ENCODE data around the gene IMPDH2. TPM values are rescaled to one million over a fixed set of nuclear protein-coding genes. Genes with fewer than 3 reads are reported as not detected.

The IMPDH2 gene
- total and polyA plus RNA-seq, 2 donors from 2014 or later = 99.9 to 132 TPM

DNA sequence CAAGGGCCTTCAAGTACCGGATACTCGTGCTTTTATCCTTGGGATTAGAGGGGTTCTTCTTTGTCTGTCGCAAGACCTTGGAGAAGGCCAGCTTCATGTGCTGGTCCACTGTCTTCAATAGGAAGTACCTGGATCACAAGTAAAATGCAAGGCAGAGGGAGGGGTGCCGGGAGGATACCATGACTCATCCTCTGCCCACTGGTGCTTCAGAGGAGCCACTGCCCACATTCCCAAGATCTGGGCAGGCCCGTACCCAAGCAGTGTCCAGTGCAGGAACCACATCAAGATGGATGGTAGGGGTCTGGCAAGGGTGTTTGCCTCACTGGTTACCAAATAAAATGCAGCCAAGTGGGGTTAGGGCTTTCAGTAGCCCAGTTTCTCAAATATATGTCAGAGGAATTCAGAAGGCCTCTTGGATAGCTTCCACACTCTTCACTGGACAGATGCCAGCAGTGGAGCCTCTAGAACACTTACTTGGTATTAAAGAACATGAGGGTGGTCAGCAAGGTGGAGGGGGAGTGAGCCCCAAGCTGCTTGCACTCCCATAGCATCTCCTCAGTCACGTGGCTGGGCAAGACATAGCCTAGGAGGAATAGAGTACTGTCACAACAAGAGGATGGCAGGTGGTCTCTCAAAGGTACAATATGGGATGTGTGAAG lies 3.6 kb upstream of the IMPDH2 start:
- Histone ChIP-seq H3K27ac (ENCODE audit: low read depth in 2 of 2, low read length in 2 of 2) (no peak overlapping the region), H3K27me3 (ENCODE audit: control insufficient read depth, insufficient read depth, low read length) (no peaks in the 10 kb centered on the region), H3K9me3 (ENCODE audit: control insufficient read depth in 2 of 3, insufficient read depth in 1 of 3, low read length in 3 of 3) (no peaks in the 10 kb centered on the region), H3K4me1 (ENCODE audit: control insufficient read depth in 2 of 3, insufficient read depth in 2 of 3, low read depth in 1 of 3, low read length in 3 of 3) (peaks cover 0 to 13% (median 9%) of the 10 kb centered on the region in 3 donors), H3K36me3 (ENCODE audit: control insufficient read depth in 2 of 3, insufficient read depth in 3 of 3, low read length in 3 of 3) (peaks cover 16 to 45% (median 31%) of the 10 kb centered on the region in 3 donors), H3K9ac (ENCODE audit: low read length in 3 of 3) (no peak overlapping the region), H3K4me3 (ENCODE audit: low read length in 3 of 3) (no peak overlapping the region)
- TF ChIP-seq, protein P1, sequence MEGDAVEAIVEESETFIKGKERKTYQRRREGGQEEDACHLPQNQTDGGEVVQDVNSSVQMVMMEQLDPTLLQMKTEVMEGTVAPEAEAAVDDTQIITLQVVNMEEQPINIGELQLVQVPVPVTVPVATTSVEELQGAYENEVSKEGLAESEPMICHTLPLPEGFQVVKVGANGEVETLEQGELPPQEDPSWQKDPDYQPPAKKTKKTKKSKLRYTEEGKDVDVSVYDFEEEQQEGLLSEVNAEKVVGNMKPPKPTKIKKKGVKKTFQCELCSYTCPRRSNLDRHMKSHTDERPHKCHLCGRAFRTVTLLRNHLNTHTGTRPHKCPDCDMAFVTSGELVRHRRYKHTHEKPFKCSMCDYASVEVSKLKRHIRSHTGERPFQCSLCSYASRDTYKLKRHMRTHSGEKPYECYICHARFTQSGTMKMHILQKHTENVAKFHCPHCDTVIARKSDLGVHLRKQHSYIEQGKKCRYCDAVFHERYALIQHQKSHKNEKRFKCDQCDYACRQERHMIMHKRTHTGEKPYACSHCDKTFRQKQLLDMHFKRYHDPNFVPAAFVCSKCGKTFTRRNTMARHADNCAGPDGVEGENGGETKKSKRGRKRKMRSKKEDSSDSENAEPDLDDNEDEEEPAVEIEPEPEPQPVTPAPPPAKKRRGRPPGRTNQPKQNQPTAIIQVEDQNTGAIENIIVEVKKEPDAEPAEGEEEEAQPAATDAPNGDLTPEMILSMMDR (IDR thresholded peaks at IDR 0.05; ENCODE audit: borderline replicate concordance, extremely low read depth, insufficient read depth) = no peak
- FAIRE-seq (no peak), DNase-seq (no peak)
- intact Hi-C loops (cut with DNase I) = no loop called here

DNA sequence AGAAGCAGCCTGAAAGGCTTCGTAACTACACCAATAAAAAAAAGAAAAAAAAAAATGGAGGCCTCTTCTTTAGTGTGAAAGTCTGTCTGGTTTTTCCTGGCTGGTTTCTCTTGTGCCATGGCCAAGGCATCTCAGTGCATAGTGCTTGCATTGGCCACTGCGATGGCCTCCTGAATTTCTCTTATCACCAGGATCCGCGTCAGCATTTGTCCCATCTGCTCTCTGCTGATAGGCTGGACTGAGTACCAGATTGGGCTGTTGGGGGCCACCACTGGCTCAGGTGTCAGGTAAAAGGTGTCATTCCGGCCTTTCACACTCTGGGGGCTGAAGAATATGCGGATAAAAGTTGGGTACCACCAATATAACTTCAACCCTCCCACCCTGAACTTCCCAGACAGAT lies 1.1 kb upstream of the IMPDH2 start:
- Histone ChIP-seq H3K4me1 (ENCODE audit: control insufficient read depth in 2 of 3, insufficient read depth in 2 of 3, low read depth in 1 of 3, low read length in 3 of 3) (peaks cover 0 to 16% (median 9%) of the 10 kb centered on the region in 3 donors), H3K27me3 (ENCODE audit: control insufficient read depth, insufficient read depth, low read length) (no peaks in the 10 kb centered on the region), H3K9ac (ENCODE audit: low read length in 3 of 3) (no peak overlapping the region), H3K36me3 (ENCODE audit: control insufficient read depth in 2 of 3, insufficient read depth in 3 of 3, low read length in 3 of 3) (peaks cover 19 to 62% (median 37%) of the 10 kb centered on the region in 3 donors), H3K4me3 (ENCODE audit: low read length in 3 of 3) (no peak overlapping the region), H3K27ac (ENCODE audit: low read depth in 2 of 2, low read length in 2 of 2) (no peak overlapping the region), H3K9me3 (ENCODE audit: control insufficient read depth in 2 of 3, insufficient read depth in 1 of 3, low read length in 3 of 3) (no peaks in the 10 kb centered on the region)
- DNase-seq (no peak), FAIRE-seq (no peak)
- intact Hi-C loops (cut with DNase I) = no loop called here
- TF ChIP-seq, protein P1 (IDR thresholded peaks at IDR 0.05; ENCODE audit: borderline replicate concordance, extremely low read depth, insufficient read depth) = no peak

DNA sequence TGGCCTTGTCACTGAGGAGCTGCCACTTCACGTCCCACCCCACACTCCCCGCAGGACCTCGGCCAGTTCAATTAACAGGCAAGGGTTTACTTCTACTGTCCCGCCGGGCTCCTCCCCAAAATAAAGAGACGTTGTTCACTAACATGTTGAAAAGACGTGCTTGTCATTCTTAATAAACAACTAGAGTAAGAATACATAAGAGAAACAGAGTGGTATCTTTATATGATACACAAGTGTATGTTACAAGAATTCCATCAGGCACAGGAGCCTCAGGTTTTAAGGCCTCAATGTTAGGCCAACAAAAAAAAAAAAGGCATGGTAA lies 326 bp upstream of the IMPDH2 start:
- intact Hi-C loops (cut with DNase I) = no loop called here
- peak overlapping the region; percentile 93 to 97 for H3K27ac ChIP-seq (ENCODE audit: low read depth in 2 of 2, low read length in 2 of 2)
- peak overlapping the region; percentile 21 to 87 (median 35) for H3K4me3 ChIP-seq (ENCODE audit: low read length in 3 of 3)

More for the DNA sequence above, 326 bp upstream of the IMPDH2 start:
- TF ChIP-seq, protein P1 (IDR thresholded peaks at IDR 0.05; ENCODE audit: borderline replicate concordance, extremely low read depth, insufficient read depth) = no peak
- Histone ChIP-seq H3K4me1 (ENCODE audit: control insufficient read depth in 2 of 3, insufficient read depth in 2 of 3, low read depth in 1 of 3, low read length in 3 of 3) (peaks cover 0 to 17% (median 9%) of the 10 kb centered on the region in 3 donors), H3K9me3 (ENCODE audit: control insufficient read depth in 2 of 3, insufficient read depth in 1 of 3, low read length in 3 of 3) (no peaks in the 10 kb centered on the region), H3K27me3 (ENCODE audit: control insufficient read depth, insufficient read depth, low read length) (no peaks in the 10 kb centered on the region), H3K36me3 (ENCODE audit: control insufficient read depth in 2 of 3, insufficient read depth in 3 of 3, low read length in 3 of 3) (peaks cover 15 to 64% (median 41%) of the 10 kb centered on the region in 3 donors), H3K9ac (ENCODE audit: low read length in 3 of 3) (peak overlapping the region; percentile 24 to 82 (median 64))
- no peak for DNase-seq
- no peak for FAIRE-seq
